HEK293T (cell line): ENCODE data around the gene COL23A1.

ENCODE experiments used
- BHLHE40 ChIP-seq: fragments of 450-650 bp; IDR thresholded peaks from 2 replicates; pipeline ENCODE4 v1.6.1; 2016; ENCODE audit warnings: mild to moderate bottlenecking, moderate library complexity, borderline replicate concordance
- CTBP1 ChIP-seq: fragments of 450-650 bp; IDR thresholded peaks from 2 replicates; pipeline ENCODE4 v1.6.1; 2016; ENCODE audit warnings: borderline replicate concordance
- ELF4 ChIP-seq: fragments of 450-650 bp; IDR thresholded peaks from 2 replicates; pipeline ENCODE4 v1.6.1; 2017; ENCODE audit warnings: antibody characterized with exemption
- FOXA1 ChIP-seq: fragments of 450-650 bp; IDR thresholded peaks from 2 replicates; pipeline ENCODE4 v1.6.1; 2016; ENCODE audit warnings: mild to moderate bottlenecking
- FOXK2 ChIP-seq: fragments of 450-650 bp; IDR thresholded peaks from 2 replicates; pipeline ENCODE4 v1.6.1; 2016; ENCODE audit warnings: mild to moderate bottlenecking
- FOXM1 ChIP-seq: fragments of 450-650 bp; IDR thresholded peaks from 2 replicates; pipeline ENCODE4 v1.6.1; 2017; ENCODE audit warnings: mild to moderate bottlenecking, borderline replicate concordance
- HDGF ChIP-seq: fragments of 450-650 bp; IDR thresholded peaks from 2 replicates; pipeline ENCODE4 v1.6.1; 2017; ENCODE audit warnings: antibody characterized with exemption, borderline replicate concordance
- L3MBTL2 ChIP-seq: fragments of 450-650 bp; conservative IDR thresholded peaks from 2 replicates; pipeline ENCODE4 v1.6.1; 2016; ENCODE audit warnings: mild to moderate bottlenecking
- LEF1 ChIP-seq: fragments of 450-650 bp; IDR thresholded peaks from 2 replicates; pipeline ENCODE4 v1.6.1; 2017; ENCODE audit warnings: mild to moderate bottlenecking, borderline replicate concordance
- NFRKB ChIP-seq: fragments of 450-650 bp; IDR thresholded peaks from 2 replicates; pipeline ENCODE4 v1.6.1; 2016; ENCODE audit warnings: mild to moderate bottlenecking, moderate library complexity
- SP1 ChIP-seq: fragments of 450-650 bp; IDR thresholded peaks from 2 replicates; pipeline ENCODE4 v1.6.1; 2017
- SUZ12 ChIP-seq: fragments of 450-650 bp; IDR thresholded peaks from 2 replicates; pipeline ENCODE4 v1.6.1; 2016; ENCODE audit warnings: mild to moderate bottlenecking

GRCh38 chr5:178223196-178223773 lies 366.9 kb downstream of the COL23A1 start:
- no peak for TF ChIP-seq SP1
- no peak for TF ChIP-seq CTBP1
- TF ChIP-seq FOXK2 = no peak
- TF ChIP-seq FOXM1 = no peak
- TF ChIP-seq HDGF = no peak
- no peak for TF ChIP-seq NFRKB
- TF ChIP-seq L3MBTL2 = no peak
- no peak for TF ChIP-seq LEF1
- no peak for TF ChIP-seq BHLHE40
- no peak for TF ChIP-seq SUZ12
- no peak for TF ChIP-seq FOXA1
- TF ChIP-seq ELF4 = no peak
